ENCODE measurements around the gene SHC3.

DNA sequence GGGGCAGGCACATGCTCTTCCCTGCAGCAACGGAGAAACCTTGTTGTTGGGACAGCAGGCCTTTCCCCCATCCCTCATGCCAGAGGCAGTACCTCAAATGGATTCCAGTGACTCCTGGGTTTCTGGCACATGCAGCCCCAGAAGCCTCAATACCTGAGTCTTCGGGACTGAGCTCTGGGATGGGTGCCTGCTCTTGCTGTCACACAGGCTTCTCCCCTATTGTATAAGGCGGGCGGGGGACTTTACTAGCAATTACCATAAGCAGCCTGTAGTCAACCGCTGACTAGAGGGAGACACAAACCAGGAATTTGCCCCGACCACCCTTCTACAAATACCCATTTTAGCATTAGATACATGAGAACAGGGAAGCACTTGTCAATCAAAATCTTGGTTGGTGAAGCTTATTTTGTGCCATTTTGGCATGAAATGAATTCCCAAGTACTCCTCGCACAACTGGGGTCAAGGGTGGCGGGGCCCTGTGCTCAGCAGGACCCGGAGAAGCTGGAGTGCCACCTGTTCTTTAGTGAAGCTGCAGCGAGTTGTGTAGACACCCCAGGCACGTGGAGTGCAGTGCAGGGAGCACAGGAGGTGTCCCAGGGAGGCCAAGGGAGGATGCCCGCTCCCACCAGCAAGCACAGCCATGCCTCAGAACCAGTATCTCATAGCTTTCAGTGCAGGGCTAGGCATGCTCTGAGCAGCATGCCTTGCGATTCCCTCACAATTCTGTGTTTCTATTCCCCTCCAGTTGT lies 166.2 kb downstream of the SHC3 start:
- no peak for TF ChIP-seq POLR2AphosphoS5 (IDR thresholded peaks at IDR 0.05)
- TF ChIP-seq, protein P1, sequence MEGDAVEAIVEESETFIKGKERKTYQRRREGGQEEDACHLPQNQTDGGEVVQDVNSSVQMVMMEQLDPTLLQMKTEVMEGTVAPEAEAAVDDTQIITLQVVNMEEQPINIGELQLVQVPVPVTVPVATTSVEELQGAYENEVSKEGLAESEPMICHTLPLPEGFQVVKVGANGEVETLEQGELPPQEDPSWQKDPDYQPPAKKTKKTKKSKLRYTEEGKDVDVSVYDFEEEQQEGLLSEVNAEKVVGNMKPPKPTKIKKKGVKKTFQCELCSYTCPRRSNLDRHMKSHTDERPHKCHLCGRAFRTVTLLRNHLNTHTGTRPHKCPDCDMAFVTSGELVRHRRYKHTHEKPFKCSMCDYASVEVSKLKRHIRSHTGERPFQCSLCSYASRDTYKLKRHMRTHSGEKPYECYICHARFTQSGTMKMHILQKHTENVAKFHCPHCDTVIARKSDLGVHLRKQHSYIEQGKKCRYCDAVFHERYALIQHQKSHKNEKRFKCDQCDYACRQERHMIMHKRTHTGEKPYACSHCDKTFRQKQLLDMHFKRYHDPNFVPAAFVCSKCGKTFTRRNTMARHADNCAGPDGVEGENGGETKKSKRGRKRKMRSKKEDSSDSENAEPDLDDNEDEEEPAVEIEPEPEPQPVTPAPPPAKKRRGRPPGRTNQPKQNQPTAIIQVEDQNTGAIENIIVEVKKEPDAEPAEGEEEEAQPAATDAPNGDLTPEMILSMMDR (IDR thresholded peaks at IDR 0.05): no peak
- no peak for TF ChIP-seq POLR2A (IDR thresholded peaks at IDR 0.05)

Measured in gastroesophageal sphincter (tissue), 3 donors.